Cardiac fibroblast (primary cell): ENCODE measurements around the gene PPIF.

Source experiments
- DNase-seq, 2 donors: peaks; one replicate each; pipeline versions ENCODE4 v3.0.0 to v3.0.0-alpha.2; 2010; ENCODE audit warnings: low read depth in 2 of 2
- H3K4me3 ChIP-seq, 2 donors: replicated peaks in 1 of 2; 1 replicate in 1 of 2; 2 replicates in 1 of 2; pipeline ENCODE4 v1.5.1; 2011; ENCODE audit warnings: low read depth in 2 of 2, low read length in 2 of 2, mild to moderate bottlenecking in 2 of 2, moderate library complexity in 1 of 2
- CTCF ChIP-seq: IDR thresholded peaks from one replicate; pipeline ENCODE4 v1.5.1; 2011; ENCODE audit warnings: low read depth, mild to moderate bottlenecking, low read length, inconsistent platforms

PPIF gene

DNA sequence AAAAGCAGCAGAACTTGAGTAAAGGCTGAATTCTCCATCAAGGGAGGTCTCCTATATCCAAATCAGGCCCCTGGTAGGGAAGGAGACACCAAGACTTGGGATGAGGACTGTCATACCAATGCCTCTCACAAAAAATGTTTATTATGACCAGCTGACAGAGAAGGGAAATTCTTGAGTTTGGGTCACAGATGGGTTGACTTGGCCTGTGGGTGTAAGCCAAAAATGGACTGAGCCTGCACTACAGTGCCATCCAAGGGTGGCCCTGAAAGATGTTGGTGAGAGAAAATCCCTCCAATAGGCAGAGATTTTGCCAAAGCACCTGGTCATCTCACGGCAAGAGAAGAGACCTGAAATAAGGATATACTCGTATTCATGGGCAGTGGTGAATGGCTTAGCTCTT, 27.0 kb upstream of the PPIF start:
- H3K4me3 ChIP-seq = no peak overlapping the region
- DNase-seq = no peak
- TF ChIP-seq CTCF = no peak

GRCh38 chr10:79320820-79321493, 26.3 kb upstream of the PPIF start:
- TF ChIP-seq CTCF = no peak
- no peak overlapping the region for H3K4me3 ChIP-seq
- DNase-seq = peak; percentile 77 to 94

DNA sequence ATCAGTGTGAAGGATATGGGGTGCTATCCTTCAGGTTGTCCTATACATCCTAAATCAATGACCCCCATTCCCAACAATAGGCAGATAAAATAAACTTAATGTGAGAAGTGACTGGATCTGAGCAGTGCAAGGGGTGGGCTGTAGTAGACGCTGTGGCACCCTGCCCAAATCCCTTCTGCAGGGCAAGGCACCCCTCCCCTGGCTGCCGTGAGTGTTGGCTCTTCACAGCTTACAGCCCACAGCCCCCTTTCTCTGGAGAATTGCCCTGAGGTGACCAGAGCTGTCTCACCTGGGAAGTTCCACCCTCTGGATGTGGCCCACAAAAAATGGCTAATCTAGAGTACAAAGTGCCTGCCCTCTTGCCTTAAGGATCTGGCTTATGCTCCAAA, 25.8 kb upstream of the PPIF start:
- DNase-seq = no peak
- H3K4me3 ChIP-seq = no peak overlapping the region
- TF ChIP-seq CTCF = no peak

- no peak overlapping the region for H3K4me3 ChIP-seq
- no peak for DNase-seq
- no peak for TF ChIP-seq CTCF
Observed at GRCh38 chr10:79321951-79322350, 25.3 kb upstream of the PPIF start.

DNA sequence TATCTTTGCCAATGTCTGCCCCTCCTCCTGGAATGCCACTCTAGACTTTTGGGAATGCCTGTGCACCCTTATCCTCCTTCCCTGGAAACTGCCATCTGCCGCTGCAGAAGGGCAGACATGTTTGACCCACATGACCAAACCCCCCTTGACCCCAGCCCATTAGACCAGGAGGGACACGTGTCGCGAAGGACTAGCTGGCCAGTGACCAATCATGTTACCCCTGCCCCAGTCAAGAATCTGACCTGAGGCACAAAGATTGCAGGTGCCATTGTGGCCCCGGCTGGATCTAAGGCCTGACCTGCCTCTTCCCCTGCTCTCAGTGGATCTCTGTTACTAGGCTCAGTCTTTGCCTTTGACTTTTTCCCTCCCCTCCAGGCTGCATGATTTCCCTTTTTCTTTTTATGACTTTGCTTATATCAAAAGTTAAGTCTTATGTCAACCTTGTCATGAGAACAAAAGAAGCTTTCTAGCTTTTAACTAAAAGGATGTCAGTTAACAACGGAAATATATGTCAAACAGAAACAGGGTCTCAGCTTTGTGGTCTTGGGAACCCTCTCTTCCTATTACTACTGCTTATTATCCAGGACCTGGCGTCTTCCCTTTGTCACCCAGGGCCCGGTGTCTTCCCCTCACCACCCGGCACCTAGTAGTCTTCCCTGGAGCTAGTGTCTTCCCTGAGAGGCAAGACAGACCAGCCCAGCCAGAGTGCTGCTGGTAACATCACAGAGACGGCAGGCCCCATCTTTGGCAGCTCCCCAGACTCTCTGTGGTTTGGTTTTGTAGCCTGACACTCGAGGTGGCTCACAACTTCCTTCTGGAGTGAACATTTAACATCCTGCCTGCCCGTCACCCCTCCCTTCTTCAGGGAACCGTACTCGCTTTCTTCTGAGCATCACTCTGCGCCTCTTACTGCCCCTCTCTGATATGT, 24.4 kb upstream of the PPIF start:
- H3K4me3 ChIP-seq = no peak overlapping the region
- DNase-seq = peak; percentile 76 to 83

GRCh38 chr10:79323602-79324001, 23.7 kb upstream of the PPIF start:
- H3K4me3 ChIP-seq = no peak overlapping the region
- TF ChIP-seq CTCF = no peak
- no peak for DNase-seq

More for the DNA sequence above, 24.4 kb upstream of the PPIF start:
- no peak for TF ChIP-seq CTCF
